Inflammatory macrophage treated with lipopolysaccharide for 1 hour (primary cell): ENCODE data around the gene CLPTM1L.
"Not testable (repeated sequence)": the region's sequence is repeated elsewhere in the genome, so short reads cannot be mapped to it uniquely, and the experiment has no call there.

Experiments
- DNase-seq, 2 donors: peaks; one replicate each; pipeline ENCODE4 v3.0.0-alpha.2; 2020 to 2022

CLPTM1L gene

GRCh38 chr5:1312993-1313833 is 31.7 kb downstream of the CLPTM1L start:
- peak in 1 of 2 donors; percentile 5 for DNase-seq

GRCh38 chr5:1312206-1312605 is 32.7 kb downstream of the CLPTM1L start:
- no peak for DNase-seq

DNA sequence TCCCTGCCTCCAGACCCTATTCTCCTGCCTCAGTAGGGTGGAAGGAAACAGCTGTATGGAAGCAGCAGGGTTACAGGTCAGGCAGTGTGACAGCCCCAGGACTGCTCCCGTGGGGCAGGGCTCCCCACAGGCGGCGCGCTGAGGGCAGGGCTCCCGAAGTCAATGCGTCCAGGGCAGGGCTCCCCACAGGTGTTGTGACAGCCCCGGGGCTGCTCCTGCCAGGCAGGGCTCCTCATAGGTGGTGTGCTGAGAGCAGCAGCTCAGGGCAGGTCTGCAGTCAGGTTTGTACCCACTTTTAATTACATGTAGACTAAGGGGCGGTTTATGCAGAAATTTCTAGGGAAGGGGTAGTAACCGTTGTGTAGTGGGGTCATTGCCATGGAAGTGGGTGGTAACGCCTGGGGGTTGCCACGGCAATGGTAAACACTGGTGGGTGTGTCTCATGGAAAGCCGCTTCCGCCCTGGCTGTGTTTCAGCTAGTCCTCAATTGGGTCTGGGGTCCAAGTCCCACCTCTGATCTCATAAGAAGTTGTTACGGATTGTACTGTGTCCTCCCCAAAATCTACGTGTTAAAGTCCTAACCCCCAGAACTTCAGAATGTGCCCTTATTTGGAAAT is 33.4 kb downstream of the CLPTM1L start:
- no peak for DNase-seq

GRCh38 chr5:1310118-1310517 is 34.8 kb downstream of the CLPTM1L start:
- no peak for DNase-seq

DNA sequence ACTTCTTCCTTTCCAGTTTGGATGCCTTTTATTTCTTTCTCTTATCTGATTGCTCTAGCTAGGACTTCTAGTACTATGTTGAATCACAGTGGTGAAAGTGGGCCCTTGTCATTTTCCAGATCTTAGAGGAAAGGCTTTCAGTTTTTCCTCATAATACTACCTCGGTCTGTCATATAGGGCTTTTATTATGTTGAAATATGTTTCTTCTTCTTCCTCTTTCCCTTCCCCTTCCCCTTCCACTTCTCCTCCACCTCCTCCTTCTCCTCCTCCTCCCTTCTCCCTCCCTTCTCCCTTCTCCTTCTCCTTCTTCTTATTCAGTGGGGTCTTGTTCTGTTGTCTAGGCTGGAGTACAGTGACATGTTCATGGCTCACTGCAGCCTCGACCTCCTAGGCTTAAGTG is 40.9 kb downstream of the CLPTM1L start:
- DNase-seq: peak; percentile 16 to 31

- DNase-seq: no peak
These were observed 42.6 kb downstream of the CLPTM1L start for GRCh38 chr5:1302258-1302657.

GRCh38 chr5:1300581-1301083 is 44.3 kb downstream of the CLPTM1L start:
- no peak for DNase-seq

- DNase-seq: no peak
These were observed 44.9 kb downstream of the CLPTM1L start for GRCh38 chr5:1299961-1300360.

- DNase-seq: no peak
These were observed 45.4 kb downstream of the CLPTM1L start for GRCh38 chr5:1299511-1299850.

DNA sequence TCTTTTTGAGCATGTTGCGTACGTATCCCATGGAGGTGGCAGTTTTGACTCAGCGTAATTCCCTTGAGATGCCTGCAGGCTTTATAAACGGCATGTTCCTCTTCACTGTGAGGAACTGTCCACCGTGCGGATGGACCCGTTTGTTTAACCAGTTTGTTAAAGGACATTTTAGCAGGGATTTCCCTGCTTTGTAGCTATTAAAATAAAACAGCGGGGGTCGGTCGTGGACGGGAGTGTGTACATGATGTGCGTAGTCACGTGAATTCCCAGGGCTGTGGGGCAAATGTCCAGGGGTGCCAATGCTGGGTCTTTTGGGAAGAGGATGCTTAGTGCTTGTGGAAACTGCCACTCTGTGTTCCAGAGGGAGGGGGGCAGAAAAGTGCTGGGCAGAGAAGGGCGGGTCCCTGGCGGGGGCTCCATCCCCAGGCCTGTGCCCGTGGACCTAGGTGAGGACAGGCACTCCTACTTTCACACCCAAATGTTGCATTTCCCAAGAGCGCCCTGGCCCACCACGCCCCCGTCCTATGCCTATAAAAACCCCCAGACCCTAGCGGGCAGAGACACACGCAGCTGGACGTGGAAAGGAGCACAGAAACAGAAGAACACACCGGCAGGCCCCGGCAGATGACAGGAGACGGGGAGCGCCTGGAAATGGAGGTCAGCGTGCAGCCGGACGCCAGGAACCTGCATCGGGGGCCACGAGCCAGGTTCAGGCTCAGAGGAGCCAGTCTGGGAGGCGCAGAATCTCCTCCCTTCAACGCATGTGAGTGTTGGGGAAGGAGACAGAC is 46.0 kb downstream of the CLPTM1L start:
- no peak for DNase-seq

DNA sequence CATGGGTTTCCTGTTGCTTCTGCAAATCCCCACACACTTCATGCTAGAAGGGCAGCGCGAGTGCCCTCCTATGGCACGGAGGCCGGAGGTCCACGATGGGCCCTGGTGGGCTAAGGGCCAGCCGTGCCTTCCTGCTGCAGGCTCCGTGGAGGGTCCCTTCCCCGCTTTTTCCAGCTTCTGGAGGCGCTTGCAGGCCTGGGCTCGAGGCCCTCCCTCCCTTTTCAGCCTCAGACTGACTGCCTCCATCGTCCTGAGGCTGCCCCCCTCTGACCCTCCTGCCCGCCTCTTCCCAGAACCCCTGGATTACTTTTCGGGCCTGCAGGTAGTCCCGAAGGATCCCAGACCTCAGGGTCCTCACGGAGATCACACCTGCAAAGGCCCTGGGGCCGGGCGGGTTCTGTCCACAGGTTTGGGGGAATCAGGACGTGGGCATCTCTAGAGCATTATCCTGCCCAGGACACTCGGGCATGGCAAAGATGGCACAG is 46.8 kb downstream of the CLPTM1L start:
- no peak for DNase-seq

GRCh38 chr5:1297243-1297642 is 47.7 kb downstream of the CLPTM1L start:
- no peak for DNase-seq

DNA sequence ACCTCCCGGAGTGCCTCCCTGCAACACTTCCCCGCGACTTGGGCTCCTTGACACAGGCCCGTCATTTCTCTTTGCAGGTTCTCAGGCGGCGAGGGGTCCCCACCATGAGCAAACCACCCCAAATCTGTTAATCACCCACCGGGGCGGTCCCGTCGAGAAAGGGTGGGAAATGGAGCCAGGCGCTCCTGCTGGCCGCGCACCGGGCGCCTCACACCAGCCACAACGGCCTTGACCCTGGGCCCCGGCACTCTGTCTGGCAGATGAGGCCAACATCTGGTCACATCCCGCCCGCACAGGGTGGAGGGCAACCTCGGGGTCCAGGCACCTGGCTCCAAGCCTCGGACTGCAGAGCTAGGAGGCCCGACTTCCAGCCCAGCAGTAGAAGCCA is 49.3 kb downstream of the CLPTM1L start:
- DNase-seq: no peak

- no peak for DNase-seq
These were observed 49.9 kb downstream of the CLPTM1L start, which contains the start of gene TERT for GRCh38 chr5:1294835-1295649. Gene TERT (minus strand): TSS chr5:1295068. CDS start chr5:1294989, 79 bp downstream.

GRCh38 chr5:1294206-1294834 is 50.6 kb downstream of the CLPTM1L start:
- no peak for DNase-seq

- DNase-seq: no peak
These were observed 51.3 kb downstream of the CLPTM1L start for GRCh38 chr5:1293416-1294205.

DNA sequence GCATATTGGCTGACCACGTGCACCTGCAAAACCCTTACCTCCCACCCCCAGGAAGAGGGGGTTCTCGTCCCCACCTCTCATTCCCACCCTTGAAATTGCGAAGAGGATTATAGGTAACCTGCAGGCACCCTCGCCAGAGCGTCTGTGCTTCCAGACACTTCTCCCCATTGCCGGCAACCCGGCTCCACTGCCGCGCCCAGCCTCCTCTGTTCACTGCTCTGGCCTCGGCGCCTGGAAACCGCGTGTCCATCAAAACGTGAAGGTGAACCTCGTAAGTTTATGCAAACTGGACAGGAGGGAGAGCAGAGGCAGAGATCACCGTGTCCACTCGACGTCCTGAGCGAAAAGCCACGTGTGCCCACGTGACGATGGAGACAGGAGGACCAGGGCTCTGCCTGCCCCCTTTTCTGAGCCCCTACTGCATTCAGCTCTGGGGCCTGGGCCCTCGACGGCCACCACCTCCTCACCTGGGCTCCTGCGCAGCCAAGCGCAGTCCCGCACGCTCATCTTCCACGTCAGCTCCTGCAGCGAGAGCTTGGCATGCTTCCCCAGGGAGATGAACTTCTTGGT is 52.0 kb downstream of the CLPTM1L start:
- DNase-seq: no peak

- no peak for DNase-seq
These were observed 52.8 kb downstream of the CLPTM1L start for GRCh38 chr5:1292139-1292538.

DNA sequence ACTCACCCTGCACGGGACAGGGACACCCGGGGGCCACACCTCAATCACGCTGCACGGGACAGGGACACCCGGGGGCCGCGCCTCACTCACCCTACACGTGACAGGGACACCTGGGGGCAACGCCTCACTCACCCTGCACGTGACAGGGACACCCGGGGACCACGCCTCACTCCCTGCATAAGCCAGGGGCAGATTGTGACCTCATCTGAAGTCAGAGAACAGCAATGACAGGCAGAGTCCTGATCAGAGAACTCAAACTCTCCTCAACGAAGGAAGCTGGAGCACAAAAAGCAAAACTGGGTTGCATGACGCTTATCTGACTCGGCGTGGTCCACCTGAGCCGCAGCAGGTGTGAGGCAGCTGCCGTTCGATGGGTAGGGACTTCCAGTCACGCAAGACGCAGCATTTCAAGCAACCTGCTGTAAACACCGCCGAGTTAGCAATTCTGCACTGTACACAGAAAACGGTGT is 53.3 kb downstream of the CLPTM1L start:
- no peak for DNase-seq

DNA sequence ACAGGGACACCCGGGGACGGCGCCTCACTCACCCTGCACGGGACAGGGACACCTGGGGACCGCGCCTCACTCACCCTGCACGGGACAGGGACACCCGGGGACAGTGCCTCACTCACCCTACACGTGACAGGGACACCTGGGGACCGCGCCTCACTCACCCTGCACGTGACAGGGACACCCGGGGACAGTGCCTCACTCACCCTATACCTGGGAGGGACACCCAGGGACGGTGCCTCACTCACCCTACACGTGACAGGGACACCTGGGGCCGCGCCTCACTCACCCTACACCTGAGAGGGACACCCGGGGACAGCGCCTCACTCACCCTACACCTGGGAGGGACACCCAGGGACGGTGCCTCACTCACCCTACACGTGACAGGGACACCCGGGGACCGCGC is 53.9 kb downstream of the CLPTM1L start:
- DNase-seq: not testable (repeated sequence)

GRCh38 chr5:1289559-1289958 is 55.3 kb downstream of the CLPTM1L start:
- DNase-seq: not testable (repeated sequence)
